ENCODE results near the gene IGFBP7. TPM values are rescaled to one million over a fixed set of nuclear protein-coding genes. Genes with fewer than 3 reads are reported as not detected.

IGFBP7 gene
- total and polyA plus RNA-seq, 7 experiments from 2014 or later, result 0.37 to 16.7 (median 0.80) TPM; not detected in 3

DNA sequence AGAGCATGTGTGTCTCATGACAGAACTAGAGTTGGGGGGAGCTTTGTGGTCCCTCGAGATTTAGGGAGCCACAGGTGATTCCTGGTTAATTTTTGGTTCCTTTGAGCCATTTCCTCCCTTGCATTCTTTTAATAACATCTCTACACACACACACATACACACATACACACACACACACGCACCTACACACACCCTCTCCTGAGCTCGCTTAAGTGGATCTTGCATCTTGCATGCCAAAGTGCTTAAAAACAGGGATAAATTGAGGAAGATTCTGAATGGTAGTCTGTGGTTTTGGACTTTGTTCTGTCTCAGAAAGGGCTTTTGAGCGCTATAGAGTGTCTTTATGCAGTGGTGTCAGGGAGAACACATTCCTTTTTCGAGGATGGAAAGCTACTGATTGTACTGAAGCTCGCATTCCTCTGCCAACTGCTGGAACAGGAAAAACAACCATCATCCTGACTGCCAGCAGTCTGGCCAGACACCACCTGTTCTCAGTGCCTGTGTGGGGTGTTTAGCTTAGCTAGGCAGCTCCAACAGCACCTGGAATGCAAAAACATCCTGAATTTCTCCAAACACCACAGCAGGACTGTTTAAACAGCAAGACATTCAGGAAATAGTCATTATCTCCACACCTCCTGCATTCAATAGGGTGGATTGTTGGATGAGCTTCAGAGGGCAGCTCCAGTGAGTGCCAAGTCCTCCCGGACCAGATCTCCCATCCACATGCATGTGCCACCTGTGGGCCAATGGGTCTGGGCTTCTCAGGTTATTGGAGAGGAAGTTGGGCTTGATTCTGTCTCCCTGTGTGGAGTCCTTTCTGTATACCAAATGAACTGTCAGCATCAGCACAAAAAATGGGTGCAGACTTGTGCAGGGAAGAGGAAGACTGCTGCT is 21.9 kb upstream of the IGFBP7 start:
- intact Hi-C loops (cut with micrococcal nuclease), result no loop called here
- Mint-ChIP-seq H3K27ac (no peak overlapping the region), H3K4me3 (no peak overlapping the region), H3K36me3 (peaks cover 0 to 3% (median 0%) of the 10 kb centered on the region in 5 donors), H3K27me3 (peaks cover 0 to 33% (median 9%) of the 10 kb centered on the region in 5 donors), H3K4me1 (no peaks in the 10 kb centered on the region), H3K9me3 (peaks cover under 1 to 16% (median 7%) of the 10 kb centered on the region in 11 donors)
- Histone ChIP-seq H3K27me3 (ENCODE audit: control insufficient read depth in 2 of 2, insufficient read depth in 2 of 2, low read length in 2 of 2) (no peaks in the 10 kb centered on the region), H3K36me3 (ENCODE audit: control insufficient read depth in 2 of 3, insufficient read depth in 3 of 3, low read length in 3 of 3) (no peaks in the 10 kb centered on the region), H3K27ac (ENCODE audit: low read depth, low read length) (no peak overlapping the region), H3K9me3 (ENCODE audit: control insufficient read depth in 2 of 3, low read length in 3 of 3) (peaks cover 0 to 6% (median 0%) of the 10 kb centered on the region in 3 experiments), H3K4me1 (ENCODE audit: control insufficient read depth in 2 of 2, insufficient read depth in 2 of 2, low read length in 2 of 2) (no peaks in the 10 kb centered on the region), H3K4me3 (ENCODE audit: low read length) (no peak overlapping the region)
- no peak for DNase-seq
- ChIA-PET POLR2A (no interaction called here), CTCF (no interaction called here)
- ATAC-seq, result no peak

DNA sequence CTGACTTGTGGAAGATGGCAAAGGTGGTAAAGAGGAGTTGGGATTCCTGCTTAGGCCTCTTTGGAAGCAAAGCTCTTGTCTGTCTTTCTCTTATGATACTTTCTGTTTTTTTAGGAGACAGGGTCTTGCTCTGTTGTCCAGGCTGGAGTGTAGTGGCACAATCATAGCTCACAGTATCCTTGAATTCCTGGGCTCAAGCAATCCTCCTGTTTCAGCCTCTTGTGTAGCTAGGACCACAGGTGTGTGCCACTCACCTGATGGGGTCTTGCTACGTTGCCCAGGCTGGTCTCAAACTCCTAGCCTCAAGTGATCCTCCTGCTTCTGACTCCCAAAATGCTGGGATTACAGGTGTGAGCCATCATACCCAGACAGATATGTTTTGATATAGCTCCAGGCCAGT is 19.3 kb upstream of the IGFBP7 start:
- Histone ChIP-seq H3K36me3 (ENCODE audit: control insufficient read depth in 2 of 3, insufficient read depth in 3 of 3, low read length in 3 of 3) (no peaks in the 10 kb centered on the region), H3K4me1 (ENCODE audit: control insufficient read depth in 2 of 2, insufficient read depth in 2 of 2, low read length in 2 of 2) (no peaks in the 10 kb centered on the region), H3K4me3 (ENCODE audit: low read length) (no peak overlapping the region), H3K27ac (ENCODE audit: low read depth, low read length) (no peak overlapping the region), H3K9me3 (ENCODE audit: control insufficient read depth in 2 of 3, low read length in 3 of 3) (peaks cover 0 to 6% (median 0%) of the 10 kb centered on the region in 3 experiments), H3K27me3 (ENCODE audit: control insufficient read depth in 2 of 2, insufficient read depth in 2 of 2, low read length in 2 of 2) (no peaks in the 10 kb centered on the region)
- no peak overlapping the region for H3K27ac Mint-ChIP-seq
- H3K4me3 Mint-ChIP-seq, result no peak overlapping the region
- no peak for DNase-seq
- intact Hi-C loops (cut with micrococcal nuclease), result no loop called here
- H3K4me1 Mint-ChIP-seq, result no peaks in the 10 kb centered on the region
- ChIA-PET CTCF (no interaction called here), POLR2A (no interaction called here)
- peaks cover 0 to 43% (median 12%) of the 10 kb centered on the region in 5 donors for H3K27me3 Mint-ChIP-seq
- peaks cover 7 to 24% (median 13%) of the 10 kb centered on the region in 11 donors for H3K9me3 Mint-ChIP-seq
- ATAC-seq, result no peak
- H3K36me3 Mint-ChIP-seq, result peaks cover 0 to 8% (median 0%) of the 10 kb centered on the region in 5 donors

DNA sequence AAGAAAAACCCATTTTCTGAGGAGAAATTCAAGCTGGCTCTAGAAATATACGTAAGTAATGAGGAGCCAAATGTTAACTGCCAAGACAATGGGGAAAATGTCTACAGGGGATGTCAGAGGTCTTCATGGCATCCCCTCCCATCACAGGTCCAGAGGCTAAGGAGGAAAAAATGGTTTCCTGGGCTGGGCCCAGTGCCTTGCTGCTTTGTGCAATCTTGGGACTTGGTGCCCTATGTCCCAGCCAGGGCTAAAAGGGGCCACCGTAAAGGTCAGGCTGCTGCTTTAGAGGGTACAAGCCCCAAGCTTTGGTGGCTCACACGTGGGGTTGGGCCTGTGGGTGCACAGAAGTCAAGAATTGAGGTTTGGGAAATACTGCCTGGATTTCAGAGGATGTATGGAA is 17.2 kb upstream of the IGFBP7 start:
- H3K9me3 Mint-ChIP-seq, result peaks cover 7 to 28% (median 13%) of the 10 kb centered on the region in 11 donors
- H3K27ac ChIP-seq (ENCODE audit: low read depth, low read length), result no peak overlapping the region
- H3K4me1 ChIP-seq (ENCODE audit: control insufficient read depth in 2 of 2, insufficient read depth in 2 of 2, low read length in 2 of 2), result no peaks in the 10 kb centered on the region
- DNase-seq, result no peak
- intact Hi-C loops (cut with micrococcal nuclease), result no loop called here
- CTCF ChIA-PET, result no interaction called here
- H3K27ac Mint-ChIP-seq, result no peak overlapping the region
- H3K36me3 Mint-ChIP-seq, result peaks cover 0 to 8% (median 0%) of the 10 kb centered on the region in 5 donors
- no peaks in the 10 kb centered on the region for H3K27me3 ChIP-seq (ENCODE audit: control insufficient read depth in 2 of 2, insufficient read depth in 2 of 2, low read length in 2 of 2)
- no peaks in the 10 kb centered on the region for H3K36me3 ChIP-seq (ENCODE audit: control insufficient read depth in 2 of 3, insufficient read depth in 3 of 3, low read length in 3 of 3)
- peaks cover 0 to 6% (median 0%) of the 10 kb centered on the region in 3 experiments for H3K9me3 ChIP-seq (ENCODE audit: control insufficient read depth in 2 of 3, low read length in 3 of 3)
- ATAC-seq, result no peak
- H3K4me3 ChIP-seq (ENCODE audit: low read length), result no peak overlapping the region
- POLR2A ChIA-PET, result no interaction called here
- peaks cover 0 to 52% (median 20%) of the 10 kb centered on the region in 5 donors for H3K27me3 Mint-ChIP-seq
- no peak overlapping the region for H3K4me3 Mint-ChIP-seq
- no peaks in the 10 kb centered on the region for H3K4me1 Mint-ChIP-seq

DNA sequence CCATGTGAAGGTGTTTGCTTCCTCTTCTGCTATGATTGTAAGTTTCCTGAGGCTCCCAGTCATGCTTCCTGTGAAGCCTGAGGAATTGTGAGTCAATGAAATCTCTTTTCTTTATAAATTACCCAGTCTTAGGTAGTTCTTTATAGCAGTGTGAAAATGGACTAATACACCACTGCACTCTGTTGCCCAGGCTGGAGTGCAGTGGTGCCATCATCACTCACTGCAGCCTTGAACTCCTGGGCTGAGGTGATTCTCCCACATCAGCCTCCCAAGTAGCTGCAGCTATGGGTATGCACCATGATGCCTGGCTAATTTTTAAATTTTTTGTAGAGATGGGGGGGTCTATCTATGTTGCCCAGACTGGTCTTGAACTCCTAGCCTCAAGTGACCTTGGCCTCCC is 15.8 kb upstream of the IGFBP7 start:
- Histone ChIP-seq H3K4me3 (ENCODE audit: low read length) (no peak overlapping the region), H3K9me3 (ENCODE audit: control insufficient read depth in 2 of 3, low read length in 3 of 3) (peaks cover 0 to 6% (median 0%) of the 10 kb centered on the region in 3 experiments), H3K36me3 (ENCODE audit: control insufficient read depth in 2 of 3, insufficient read depth in 3 of 3, low read length in 3 of 3) (no peaks in the 10 kb centered on the region), H3K4me1 (ENCODE audit: control insufficient read depth in 2 of 2, insufficient read depth in 2 of 2, low read length in 2 of 2) (no peaks in the 10 kb centered on the region), H3K27me3 (ENCODE audit: control insufficient read depth in 2 of 2, insufficient read depth in 2 of 2, low read length in 2 of 2) (no peaks in the 10 kb centered on the region), H3K27ac (ENCODE audit: low read depth, low read length) (no peak overlapping the region)
- no peak for DNase-seq
- intact Hi-C loops (cut with micrococcal nuclease), result no loop called here
- Mint-ChIP-seq H3K36me3 (peaks cover 0 to 8% (median 0%) of the 10 kb centered on the region in 5 donors), H3K4me1 (no peaks in the 10 kb centered on the region), H3K9me3 (peaks cover 7 to 28% (median 14%) of the 10 kb centered on the region in 11 donors), H3K27me3 (peaks cover 3 to 49% (median 27%) of the 10 kb centered on the region in 5 donors), H3K4me3 (no peak overlapping the region), H3K27ac (no peak overlapping the region)
- POLR2A ChIA-PET, result interaction anchor here (0.6 kb wide), 1 partner anchor 130 kb away, joined by 3 read pairs; no protein-coding TSS in a partner anchor
- CTCF ChIA-PET, result no interaction called here
- no peak for ATAC-seq

DNA sequence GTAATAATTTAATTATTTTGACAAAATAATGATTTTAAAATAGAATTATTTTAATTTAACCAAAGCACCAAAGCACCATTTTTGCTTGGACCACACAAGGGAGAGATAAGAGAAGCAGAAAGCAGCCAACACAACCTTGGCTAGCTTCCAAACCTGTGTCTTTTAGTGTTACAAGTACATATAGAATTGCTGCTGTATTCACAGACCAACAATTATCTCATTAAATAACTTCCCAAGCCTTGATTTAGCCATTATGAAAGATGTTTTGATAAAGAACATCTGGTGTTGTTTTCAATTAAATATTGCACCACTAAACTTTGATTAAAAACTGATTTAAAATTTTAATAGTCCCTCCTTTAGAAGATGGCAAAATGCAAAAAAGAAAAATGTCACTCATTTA is 14.0 kb upstream of the IGFBP7 start:
- H3K36me3 ChIP-seq (ENCODE audit: control insufficient read depth in 2 of 3, insufficient read depth in 3 of 3, low read length in 3 of 3), result no peaks in the 10 kb centered on the region
- Mint-ChIP-seq H3K27ac (no peak overlapping the region), H3K36me3 (peaks cover 0 to 8% (median 0%) of the 10 kb centered on the region in 5 donors), H3K4me1 (no peaks in the 10 kb centered on the region), H3K9me3 (peaks cover 7 to 28% (median 13%) of the 10 kb centered on the region in 11 donors), H3K4me3 (no peak overlapping the region), H3K27me3 (peaks cover 8 to 53% (median 40%) of the 10 kb centered on the region in 5 donors)
- H3K27ac ChIP-seq (ENCODE audit: low read depth, low read length), result no peak overlapping the region
- no peak for ATAC-seq
- DNase-seq, result no peak
- CTCF ChIA-PET, result no interaction called here
- POLR2A ChIA-PET, result no interaction called here
- H3K27me3 ChIP-seq (ENCODE audit: control insufficient read depth in 2 of 2, insufficient read depth in 2 of 2, low read length in 2 of 2), result no peaks in the 10 kb centered on the region
- H3K4me1 ChIP-seq (ENCODE audit: control insufficient read depth in 2 of 2, insufficient read depth in 2 of 2, low read length in 2 of 2), result no peaks in the 10 kb centered on the region
- peaks cover 0 to 6% (median 0%) of the 10 kb centered on the region in 3 experiments for H3K9me3 ChIP-seq (ENCODE audit: control insufficient read depth in 2 of 3, low read length in 3 of 3)
- H3K4me3 ChIP-seq (ENCODE audit: low read length), result no peak overlapping the region
- intact Hi-C loops (cut with micrococcal nuclease), result no loop called here

DNA sequence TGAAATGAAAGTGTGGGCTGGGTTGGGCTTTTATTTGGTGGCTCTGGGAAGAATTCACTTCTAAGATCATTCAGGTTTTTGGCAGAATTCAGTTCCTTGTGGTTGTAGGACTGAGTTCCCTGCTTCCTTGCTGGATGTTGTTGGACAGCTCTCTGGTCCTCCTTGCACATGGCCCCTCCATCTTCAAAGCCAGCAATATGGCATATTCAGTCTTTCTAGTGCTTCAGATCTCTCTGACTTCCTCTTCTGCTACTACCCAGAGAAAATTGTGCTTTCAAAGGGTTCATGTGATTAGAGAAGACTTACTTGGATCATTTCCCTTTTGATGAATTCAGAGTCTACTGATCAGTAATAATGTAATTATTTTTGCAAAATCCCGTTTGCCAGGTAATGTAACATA is 12.8 kb upstream of the IGFBP7 start:
- no peak overlapping the region for H3K27ac Mint-ChIP-seq
- no peak overlapping the region for H3K27ac ChIP-seq (ENCODE audit: low read depth, low read length)
- H3K4me1 ChIP-seq (ENCODE audit: control insufficient read depth in 2 of 2, insufficient read depth in 2 of 2, low read length in 2 of 2), result no peaks in the 10 kb centered on the region
- ChIA-PET POLR2A (no interaction called here), CTCF (no interaction called here)
- intact Hi-C loops (cut with micrococcal nuclease), result no loop called here
- peaks cover 7 to 22% (median 11%) of the 10 kb centered on the region in 11 donors for H3K9me3 Mint-ChIP-seq
- peaks cover 8 to 51% (median 44%) of the 10 kb centered on the region in 5 donors for H3K27me3 Mint-ChIP-seq
- no peak for DNase-seq
- H3K4me1 Mint-ChIP-seq, result no peaks in the 10 kb centered on the region
- no peak for ATAC-seq
- no peak overlapping the region for H3K4me3 Mint-ChIP-seq
- H3K36me3 ChIP-seq (ENCODE audit: control insufficient read depth in 2 of 3, insufficient read depth in 3 of 3, low read length in 3 of 3), result no peaks in the 10 kb centered on the region
- no peak overlapping the region for H3K4me3 ChIP-seq (ENCODE audit: low read length)
- H3K9me3 ChIP-seq (ENCODE audit: control insufficient read depth in 2 of 3, low read length in 3 of 3), result peaks cover 0 to 6% (median 0%) of the 10 kb centered on the region in 3 experiments
- peaks cover 0 to 8% (median 0%) of the 10 kb centered on the region in 5 donors for H3K36me3 Mint-ChIP-seq
- no peaks in the 10 kb centered on the region for H3K27me3 ChIP-seq (ENCODE audit: control insufficient read depth in 2 of 2, insufficient read depth in 2 of 2, low read length in 2 of 2)

Data from naive thymus-derived CD4-positive, alpha-beta T cell (primary cell).